Neural progenitor cell (in vitro differentiated cells): ENCODE data around the gene MAN2A1.

Experiments used
- EZH2phosphoT487 ChIP-seq: fragments of 200-600 bp; sonication (generic); IDR thresholded peaks from 2 replicates; pipeline ENCODE4 v1.6.1; 2017; ENCODE audit warnings: antibody characterized with exemption
- TF ChIP-seq, protein P1 (sequence below): fragments of 200-600 bp; sonication (generic); IDR thresholded peaks from 2 replicates; pipeline ENCODE4 v1.5.1; 2017; ENCODE audit warnings: antibody characterized with exemption, mild to moderate bottlenecking

- no peak for TF ChIP-seq EZH2phosphoT487
- TF ChIP-seq, protein P1, sequence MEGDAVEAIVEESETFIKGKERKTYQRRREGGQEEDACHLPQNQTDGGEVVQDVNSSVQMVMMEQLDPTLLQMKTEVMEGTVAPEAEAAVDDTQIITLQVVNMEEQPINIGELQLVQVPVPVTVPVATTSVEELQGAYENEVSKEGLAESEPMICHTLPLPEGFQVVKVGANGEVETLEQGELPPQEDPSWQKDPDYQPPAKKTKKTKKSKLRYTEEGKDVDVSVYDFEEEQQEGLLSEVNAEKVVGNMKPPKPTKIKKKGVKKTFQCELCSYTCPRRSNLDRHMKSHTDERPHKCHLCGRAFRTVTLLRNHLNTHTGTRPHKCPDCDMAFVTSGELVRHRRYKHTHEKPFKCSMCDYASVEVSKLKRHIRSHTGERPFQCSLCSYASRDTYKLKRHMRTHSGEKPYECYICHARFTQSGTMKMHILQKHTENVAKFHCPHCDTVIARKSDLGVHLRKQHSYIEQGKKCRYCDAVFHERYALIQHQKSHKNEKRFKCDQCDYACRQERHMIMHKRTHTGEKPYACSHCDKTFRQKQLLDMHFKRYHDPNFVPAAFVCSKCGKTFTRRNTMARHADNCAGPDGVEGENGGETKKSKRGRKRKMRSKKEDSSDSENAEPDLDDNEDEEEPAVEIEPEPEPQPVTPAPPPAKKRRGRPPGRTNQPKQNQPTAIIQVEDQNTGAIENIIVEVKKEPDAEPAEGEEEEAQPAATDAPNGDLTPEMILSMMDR: no peak
Measured at GRCh38 chr5:109674596-109674995, 15.1 kb upstream of the MAN2A1 start.
